Left kidney (tissue), 2 donors: ENCODE results near the gene PAQR7. TPM values are rescaled to one million over a fixed set of nuclear protein-coding genes. Genes with fewer than 3 reads are reported as not detected.

ENCODE experiments used
- DNase-seq: peaks from one replicate; pipeline ENCODE4 v3.0.0-alpha.2; 2013
- polyA plus RNA-seq: library from polyadenylated mRNA; unstranded; fragments of 120-200 nt; gene quantifications from one replicate; pipeline ENCODE4 v1.2.1, GENCODE V29; 2013; ENCODE audit not compliant: insufficient read length

The PAQR7 gene
- polyA plus RNA-seq, 1 donor = 29.7 TPM

GRCh38 chr1:25903986-25904385 is 28.5 kb upstream of the PAQR7 start:
- DNase-seq = no peak

GRCh38 chr1:25902462-25902861 is 27.0 kb upstream of the PAQR7 start:
- DNase-seq = no peak

GRCh38 chr1:25900219-25900618 is 24.7 kb upstream of the PAQR7 start:
- DNase-seq = no peak

- no peak for DNase-seq
Measured at GRCh38 chr1:25899792-25900191, 24.3 kb upstream of the PAQR7 start.

GRCh38 chr1:25898223-25899015 is 22.9 kb upstream of the PAQR7 start:
- DNase-seq = no peak

- no peak for DNase-seq
Measured at GRCh38 chr1:25897754-25898153, 22.2 kb upstream of the PAQR7 start.

- DNase-seq = no peak
Measured at GRCh38 chr1:25896266-25896665, 20.8 kb upstream of the PAQR7 start.

GRCh38 chr1:25895365-25895990 is 20.0 kb upstream of the PAQR7 start:
- DNase-seq = peak; percentile 90

- no peak for DNase-seq
Measured at GRCh38 chr1:25893116-25893515, 17.6 kb upstream of the PAQR7 start.

- DNase-seq = no peak
Measured at GRCh38 chr1:25891606-25892005, 16.1 kb upstream of the PAQR7 start.

- DNase-seq = no peak
Measured at GRCh38 chr1:25890239-25891034, 14.9 kb upstream of the PAQR7 start.

GRCh38 chr1:25889470-25889869 is 14.0 kb upstream of the PAQR7 start:
- no peak for DNase-seq

- no peak for DNase-seq
Measured at GRCh38 chr1:25888426-25888987, 13.0 kb upstream of the PAQR7 start.

- no peak for DNase-seq
Measured at GRCh38 chr1:25885602-25886001, 10.1 kb upstream of the PAQR7 start.

GRCh38 chr1:25881266-25881665 is 5.8 kb upstream of the PAQR7 start:
- DNase-seq = no peak

- no peak for DNase-seq
Measured at GRCh38 chr1:25880518-25880917, 5.0 kb upstream of the PAQR7 start.

- no peak for DNase-seq
Measured at GRCh38 chr1:25879675-25880074, 4.2 kb upstream of the PAQR7 start.

- DNase-seq = no peak
Measured at GRCh38 chr1:25878690-25879089, 3.2 kb upstream of the PAQR7 start.

GRCh38 chr1:25877155-25877554 is 1.6 kb upstream of the PAQR7 start:
- DNase-seq = no peak

- DNase-seq = no peak
Measured at GRCh38 chr1:25876693-25877077, 1.2 kb upstream of the PAQR7 start.

GRCh38 chr1:25875856-25876692 is 566 bp upstream of the PAQR7 start:
- no peak for DNase-seq

- no peak for DNase-seq
Measured at GRCh38 chr1:25874635-25875153, 814 bp downstream of the PAQR7 start.
